HepG2 (cell line): ENCODE data around the gene FANCE. TPM values are rescaled to one million over a fixed set of nuclear protein-coding genes. Genes with fewer than 3 reads are reported as not detected.
A peak's percentile ranks its signal among the peaks of the same experiment; 100 is the strongest.

Experiments
- JARID2 ChIP-seq: sonication (generic); formaldehyde crosslinking; IDR thresholded peaks from 2 replicates; pipeline ENCODE4 v1.8.1; 2023; ENCODE audit warnings: missing genetic modification reagents, inconsistent platforms; ENCODE audit not compliant: insufficient replicate concordance
- MAFK ChIP-seq, 2 experiments: IDR thresholded peaks in 1 of 2; conservative IDR thresholded peaks in 1 of 2; 2 replicates each; pipeline ENCODE4 v1.6.1; 2011; ENCODE audit warnings: improper control_type of control experiment in 2 of 2, low read length in 2 of 2
- MEIS2 ChIP-seq: sonication (generic); formaldehyde crosslinking; IDR thresholded peaks from 2 replicates; pipeline ENCODE4 v1.9.0; 2021; ENCODE audit warnings: mild to moderate bottlenecking, missing genetic modification reagents
- NBN ChIP-seq: fragments of 450-650 bp; conservative IDR thresholded peaks from 2 replicates; pipeline ENCODE4 v1.6.1; 2017
- TBP ChIP-seq: sonication (generic); formaldehyde crosslinking; IDR thresholded peaks from 2 replicates; pipeline ENCODE4 v1.5.0; 2020; ENCODE audit warnings: missing genetic modification reagents
- THAP11 ChIP-seq: IDR thresholded peaks from 2 replicates; pipeline ENCODE4 v1.6.1; 2016; ENCODE audit warnings: missing biosample characterization, missing genetic modification reagents
- TMF1 ChIP-seq: sonication (generic); formaldehyde crosslinking; IDR thresholded peaks from 2 replicates; pipeline ENCODE4 v1.8.1; 2022; ENCODE audit warnings: low read depth, missing genetic modification reagents
- ZBTB42 ChIP-seq: sonication (generic); formaldehyde crosslinking; IDR thresholded peaks from 2 replicates; pipeline ENCODE4 v1.5.0; 2020; ENCODE audit warnings: mild to moderate bottlenecking, missing genetic modification reagents
- ZFP1 ChIP-seq: IDR thresholded peaks from 2 replicates; pipeline ENCODE4 v1.6.1; 2016
- ZFP37 ChIP-seq: sonication (generic); formaldehyde crosslinking; IDR thresholded peaks from 2 replicates; pipeline ENCODE4 v1.4.0; 2020; ENCODE audit warnings: missing genetic modification reagents, borderline replicate concordance
- ZNF326 ChIP-seq: sonication (generic); formaldehyde crosslinking; IDR thresholded peaks from 2 replicates; pipeline ENCODE4 v1.4.0; 2020; ENCODE audit warnings: missing genetic modification reagents, borderline replicate concordance
- ZNF367 ChIP-seq: sonication (generic); formaldehyde crosslinking; IDR thresholded peaks from 2 replicates; pipeline ENCODE4 v1.4.0; 2020; ENCODE audit warnings: missing genetic modification reagents, borderline replicate concordance
- ZNF564 ChIP-seq: sonication (generic); formaldehyde crosslinking; IDR thresholded peaks from 2 replicates; pipeline ENCODE4 v1.8.1; 2023; ENCODE audit warnings: mild to moderate bottlenecking, missing genetic modification reagents
- ZNF761 ChIP-seq: sonication (generic); formaldehyde crosslinking; conservative IDR thresholded peaks from 2 replicates; pipeline ENCODE4 v1.4.0; 2020; ENCODE audit warnings: mild to moderate bottlenecking, missing genetic modification reagents
- polyA plus RNA-seq, 8 experiments: library from polyadenylated mRNA; depleted of rRNA in 3 of 8; stranded (reverse) in 7 of 8; unstranded in 1 of 8; fragments of >200 nt; fragmentation: Illumina TruSeq in 4 of 8; extraction: Trizol in 4 of 8; gene quantifications; 2 replicates each; pipeline versions ENCODE4 v1.2.1 to v1.2.3, GENCODE V29; 2011 to 2016; ENCODE audit warnings: low read depth in 4 of 8, missing spikeins in 1 of 8, mixed read lengths in 1 of 8; ENCODE audit not compliant: insufficient read depth in 1 of 8
- total RNA-seq, 5 experiments: library from RNA; depleted of rRNA; stranded (reverse); fragments of >200 nt; fragmentation: Illumina TruSeq; extraction: Trizol; gene quantifications; 2 replicates each; pipeline ENCODE4 v1.2.3, GENCODE V29; 2016; ENCODE audit warnings: low read depth in 1 of 5
- TF ChIP-seq, protein P1 (sequence below): sonication (generic); formaldehyde crosslinking; conservative IDR thresholded peaks from 2 replicates; pipeline ENCODE4 v1.8.1; 2023; ENCODE audit warnings: missing genetic modification reagents
- TF ChIP-seq, protein P2 (sequence below): sonication (generic); formaldehyde crosslinking; IDR thresholded peaks from 2 replicates; pipeline ENCODE4 v1.5.0; 2020; ENCODE audit warnings: missing genetic modification reagents
- TF ChIP-seq, protein P3 (sequence below): sonication (generic); formaldehyde crosslinking; IDR thresholded peaks from 2 replicates; pipeline ENCODE4 v1.8.1; 2022; ENCODE audit warnings: mild to moderate bottlenecking, missing genetic modification reagents
- TF ChIP-seq, protein P4 (sequence below): sonication (generic); formaldehyde crosslinking; IDR thresholded peaks from 2 replicates; pipeline ENCODE4 v1.5.1; 2020; ENCODE audit warnings: mild to moderate bottlenecking, missing genetic modification reagents, borderline replicate concordance

FANCE gene
- total and polyA plus RNA-seq, 2 of the 13 experiments (the other 11 are each of a cell fraction or from before 2014, with no cell fraction given): 7.1 to 11.2 TPM

DNA sequence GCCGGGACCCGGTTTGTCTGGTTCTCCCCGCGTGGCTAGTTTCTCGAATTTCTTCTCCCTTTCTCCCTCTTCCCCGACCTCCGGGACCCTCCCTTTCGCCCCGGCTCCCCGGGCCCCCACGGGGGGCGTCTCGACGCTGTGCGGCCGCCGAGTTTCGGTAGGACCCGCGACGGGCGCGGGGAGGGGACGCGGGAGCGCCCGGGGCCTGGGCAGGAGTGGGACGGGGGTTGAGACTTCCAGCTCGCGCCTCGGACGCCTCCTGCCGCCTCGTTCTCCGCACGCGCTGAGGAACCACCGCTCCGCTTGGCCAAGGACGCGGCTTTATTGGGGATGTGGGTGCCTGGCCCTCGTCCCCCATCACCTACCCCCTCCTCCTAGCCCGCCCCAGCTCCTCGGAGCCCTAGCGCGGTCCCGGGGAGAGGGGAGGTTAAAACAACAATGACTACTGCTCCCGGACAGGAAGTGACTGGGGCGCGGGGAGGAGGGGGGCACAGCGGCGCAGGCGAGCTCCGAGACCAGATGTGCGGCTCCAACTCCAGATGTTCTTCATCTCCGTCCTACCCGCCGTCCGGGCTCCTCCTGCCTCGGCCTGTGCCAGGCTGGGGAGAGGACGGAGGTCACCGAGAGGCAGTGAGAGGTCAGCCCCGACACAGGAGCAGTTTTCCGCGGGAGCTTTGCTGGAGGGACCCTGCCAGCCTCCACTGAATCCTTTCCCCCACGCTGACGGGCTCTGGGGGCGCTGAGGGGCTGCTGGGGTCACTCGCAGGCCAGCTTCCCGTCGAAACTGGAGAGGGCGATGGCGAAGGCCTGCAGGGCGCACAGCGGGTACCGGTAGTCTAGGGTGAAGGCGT is 45.7 kb downstream of the FANCE start (continued):
- TF ChIP-seq, protein P1, sequence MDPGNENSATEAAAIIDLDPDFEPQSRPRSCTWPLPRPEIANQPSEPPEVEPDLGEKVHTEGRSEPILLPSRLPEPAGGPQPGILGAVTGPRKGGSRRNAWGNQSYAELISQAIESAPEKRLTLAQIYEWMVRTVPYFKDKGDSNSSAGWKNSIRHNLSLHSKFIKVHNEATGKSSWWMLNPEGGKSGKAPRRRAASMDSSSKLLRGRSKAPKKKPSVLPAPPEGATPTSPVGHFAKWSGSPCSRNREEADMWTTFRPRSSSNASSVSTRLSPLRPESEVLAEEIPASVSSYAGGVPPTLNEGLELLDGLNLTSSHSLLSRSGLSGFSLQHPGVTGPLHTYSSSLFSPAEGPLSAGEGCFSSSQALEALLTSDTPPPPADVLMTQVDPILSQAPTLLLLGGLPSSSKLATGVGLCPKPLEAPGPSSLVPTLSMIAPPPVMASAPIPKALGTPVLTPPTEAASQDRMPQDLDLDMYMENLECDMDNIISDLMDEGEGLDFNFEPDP (CRISPR knock-in tag): 0 out of 2 replicates have a peak, but pooled peaks have one; percentile 94
- TF ChIP-seq MEIS2 (CRISPR knock-in tag) (peak; percentile 91), ZFP1 (CRISPR knock-in tag) (no peak; the same call in 1 of the 2 replicates), THAP11 (CRISPR knock-in tag) (peak; percentile 43; the same call in 1 of the 2 replicates), TBP (CRISPR knock-in tag) (no peak), ZNF367 (peak; percentile 79; the same call in 1 of the 2 replicates), NBN (no peak), ZBTB42 (CRISPR knock-in tag) (peak; percentile 95), ZFP37 (CRISPR knock-in tag) (peak; percentile 84; the same call in 1 of the 2 replicates), JARID2 (CRISPR knock-in tag) (no peak), MAFK (conservative IDR thresholded peaks at IDR 0.05 in 1 of 2, IDR thresholded peaks at IDR 0.05 in 1 of 2; ENCODE audit: low read length in 2 of 2) (no peak), TMF1 (peak; percentile 49), ZNF326 (CRISPR knock-in tag) (no peak; the same call in 1 of the 2 replicates), ZNF761 (no peak), ZNF564 (CRISPR knock-in tag) (peak; percentile 75; the same call in 1 of the 2 replicates)
- TF ChIP-seq, protein P2, sequence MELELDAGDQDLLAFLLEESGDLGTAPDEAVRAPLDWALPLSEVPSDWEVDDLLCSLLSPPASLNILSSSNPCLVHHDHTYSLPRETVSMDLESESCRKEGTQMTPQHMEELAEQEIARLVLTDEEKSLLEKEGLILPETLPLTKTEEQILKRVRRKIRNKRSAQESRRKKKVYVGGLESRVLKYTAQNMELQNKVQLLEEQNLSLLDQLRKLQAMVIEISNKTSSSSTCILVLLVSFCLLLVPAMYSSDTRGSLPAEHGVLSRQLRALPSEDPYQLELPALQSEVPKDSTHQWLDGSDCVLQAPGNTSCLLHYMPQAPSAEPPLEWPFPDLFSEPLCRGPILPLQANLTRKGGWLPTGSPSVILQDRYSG: peak; percentile 88
- TF ChIP-seq, protein P3, sequence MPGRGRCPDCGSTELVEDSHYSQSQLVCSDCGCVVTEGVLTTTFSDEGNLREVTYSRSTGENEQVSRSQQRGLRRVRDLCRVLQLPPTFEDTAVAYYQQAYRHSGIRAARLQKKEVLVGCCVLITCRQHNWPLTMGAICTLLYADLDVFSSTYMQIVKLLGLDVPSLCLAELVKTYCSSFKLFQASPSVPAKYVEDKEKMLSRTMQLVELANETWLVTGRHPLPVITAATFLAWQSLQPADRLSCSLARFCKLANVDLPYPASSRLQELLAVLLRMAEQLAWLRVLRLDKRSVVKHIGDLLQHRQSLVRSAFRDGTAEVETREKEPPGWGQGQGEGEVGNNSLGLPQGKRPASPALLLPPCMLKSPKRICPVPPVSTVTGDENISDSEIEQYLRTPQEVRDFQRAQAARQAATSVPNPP (CRISPR knock-in tag): peak; percentile 77; the same call in 1 of the 2 replicates
- TF ChIP-seq, protein P4, sequence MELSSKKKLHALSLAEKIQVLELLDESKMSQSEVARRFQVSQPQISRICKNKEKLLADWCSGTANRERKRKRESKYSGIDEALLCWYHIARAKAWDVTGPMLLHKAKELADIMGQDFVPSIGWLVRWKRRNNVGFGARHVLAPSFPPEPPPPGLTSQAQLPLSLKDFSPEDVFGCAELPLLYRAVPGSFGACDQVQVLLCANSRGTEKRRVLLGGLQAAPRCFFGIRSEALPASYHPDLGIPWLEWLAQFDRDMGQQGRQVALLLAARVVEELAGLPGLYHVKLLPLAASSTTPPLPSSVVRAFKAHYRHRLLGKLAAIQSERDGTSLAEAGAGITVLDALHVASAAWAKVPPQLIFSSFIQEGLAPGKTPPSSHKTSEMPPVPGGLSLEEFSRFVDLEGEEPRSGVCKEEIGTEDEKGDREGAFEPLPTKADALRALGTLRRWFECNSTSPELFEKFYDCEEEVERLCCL (CRISPR knock-in tag): 0 out of 2 replicates have a peak, but pooled peaks have one; percentile 63
